ENCODE results near the gene KATNAL1. TPM values are rescaled to one million over a fixed set of nuclear protein-coding genes. Genes with fewer than 3 reads are reported as not detected.
"Not testable (repeated sequence)": the region's sequence is repeated elsewhere in the genome, so short reads cannot be mapped to it uniquely, and the experiment has no call there.

KATNAL1 gene
- total RNA-seq, 2 donors from 2014 or later, result 3.3 to 9.4 TPM

DNA sequence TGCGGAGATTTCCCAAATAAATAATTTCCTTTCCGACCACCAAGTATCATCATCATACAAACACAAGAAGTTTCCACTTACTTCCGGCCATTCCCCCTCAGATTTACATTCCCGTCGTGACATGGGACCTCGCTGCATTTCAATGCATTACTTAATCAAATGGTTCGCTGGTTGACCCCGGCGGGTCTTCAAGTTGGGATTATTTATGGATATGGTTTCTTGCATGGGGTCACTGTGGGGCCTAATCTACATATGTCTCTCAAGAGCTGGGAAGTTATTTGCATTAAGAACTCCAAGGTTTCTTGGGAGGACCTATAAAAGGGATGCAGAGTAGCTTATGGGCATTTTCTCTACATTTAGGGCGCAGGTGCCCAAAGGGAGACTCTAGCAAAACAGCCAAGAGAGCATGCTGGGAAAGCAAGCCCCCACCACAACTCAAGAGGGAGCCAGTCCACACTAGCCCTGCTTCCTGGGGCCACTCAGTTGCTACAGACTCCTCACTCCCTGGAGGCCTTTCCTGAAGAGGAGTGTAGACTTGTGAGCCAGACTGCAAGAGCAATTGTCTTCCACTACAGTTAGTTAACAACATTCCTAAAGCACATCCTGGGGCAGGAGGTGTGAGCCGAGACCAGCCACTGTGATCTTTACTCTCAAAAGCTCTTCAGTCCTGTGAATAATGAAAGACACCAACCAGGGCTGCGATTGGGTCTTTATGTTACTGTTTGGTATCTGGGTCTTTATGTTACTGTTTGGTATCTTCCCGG is 125.3 kb downstream of the KATNAL1 start:
- intact Hi-C loops (cut with DNase I, micrococcal nuclease), result no loop called here
- no peak for ATAC-seq
- DNase-seq, result no peak

DNA sequence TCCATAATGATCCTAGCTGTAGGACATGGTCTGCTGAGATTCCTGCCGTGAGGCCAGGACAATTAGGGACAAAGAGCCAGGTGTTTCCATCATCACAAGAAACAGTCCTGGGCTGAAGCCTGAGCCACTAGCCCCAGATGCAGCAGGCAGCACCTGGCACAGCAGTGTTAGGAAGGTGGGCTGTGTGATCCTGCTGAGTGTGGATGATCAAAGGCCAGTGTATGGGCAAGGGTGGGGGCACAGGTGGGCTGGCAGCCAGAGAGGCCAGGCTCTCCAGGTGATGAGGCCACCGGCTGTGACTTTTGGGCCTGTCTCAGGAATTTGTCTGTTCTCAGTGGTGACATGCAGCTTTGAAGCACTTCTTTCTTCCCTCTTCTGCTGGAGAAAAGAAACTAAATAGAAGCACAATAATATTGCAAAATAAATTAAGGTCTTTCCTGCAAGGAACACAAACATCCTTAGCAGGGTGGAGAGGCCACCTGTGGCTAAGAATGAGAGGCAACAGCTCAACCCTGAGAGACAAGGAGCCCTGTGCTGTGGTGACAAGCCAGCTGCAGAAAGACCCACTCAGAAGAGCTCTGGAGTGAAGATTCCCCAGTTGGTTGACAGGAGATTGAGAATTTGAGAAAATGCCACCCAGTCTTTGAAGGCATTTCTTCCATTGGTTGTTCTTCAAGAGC is 127.6 kb downstream of the KATNAL1 start:
- DNase-seq (no peak), ATAC-seq (no peak)
- intact Hi-C loops (cut with DNase I, micrococcal nuclease), result no loop called here

DNA sequence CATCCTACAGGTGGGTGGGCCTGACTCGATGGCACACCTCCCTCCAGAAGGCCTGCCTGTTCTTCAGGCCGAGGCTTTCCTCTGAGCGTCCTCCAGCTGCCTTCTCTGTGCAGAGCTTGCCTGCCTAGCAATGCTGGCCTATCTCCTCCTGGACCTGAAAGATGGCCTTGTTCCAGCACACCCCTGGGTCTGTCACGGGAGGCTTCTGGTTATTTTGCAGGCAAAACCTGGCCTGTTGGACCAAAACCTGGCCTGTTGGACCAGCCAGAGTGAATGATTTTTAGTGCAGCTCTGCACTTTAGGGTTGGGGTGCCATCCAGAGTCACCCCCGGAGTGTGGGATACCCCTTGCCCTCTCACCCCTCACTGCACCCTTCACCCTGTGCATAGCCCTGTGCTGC is 128.4 kb downstream of the KATNAL1 start:
- intact Hi-C loops (cut with DNase I, micrococcal nuclease), result no loop called here
- ATAC-seq (no peak), DNase-seq (no peak)

DNA sequence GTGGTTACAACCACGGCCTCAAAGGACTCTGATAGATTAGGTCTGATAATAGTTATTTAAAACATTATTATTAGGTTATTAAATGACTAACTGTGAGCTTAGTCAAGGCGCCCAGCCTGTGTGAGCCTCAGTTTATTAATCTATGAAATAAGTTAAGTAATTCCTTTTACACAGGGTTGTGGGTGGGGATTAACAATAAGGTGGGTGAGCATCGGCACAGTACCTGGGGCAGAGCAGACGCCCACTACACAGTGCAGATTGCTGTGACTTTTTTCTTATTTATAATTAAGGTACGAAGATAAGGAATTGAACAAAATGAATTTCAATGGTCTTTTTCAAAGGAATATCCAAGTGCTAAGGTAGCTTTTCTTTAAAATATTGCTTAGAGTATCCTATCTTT is 132.2 kb downstream of the KATNAL1 start:
- no peak for DNase-seq
- ATAC-seq, result no peak
- intact Hi-C loops (cut with DNase I, micrococcal nuclease), result no loop called here

DNA sequence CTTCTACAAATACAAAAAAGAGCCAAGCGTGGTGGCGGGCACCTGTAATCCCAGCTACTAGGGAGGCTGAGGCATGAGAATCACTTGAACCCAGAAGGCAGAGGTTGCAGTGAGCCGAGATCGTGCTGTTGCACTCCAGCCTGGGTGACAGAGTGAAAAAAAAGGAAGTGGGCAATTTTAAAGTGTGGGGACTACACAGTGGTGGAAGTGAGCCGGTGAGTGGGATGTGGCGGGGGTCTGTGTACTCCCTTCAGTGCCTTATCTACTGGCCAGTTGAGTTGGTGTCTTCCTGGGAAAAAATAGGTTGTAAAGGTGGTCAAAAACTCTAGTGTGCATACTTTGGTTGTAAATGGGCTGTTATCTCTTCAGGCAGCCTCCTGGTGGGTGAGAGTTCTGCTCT is 133.1 kb downstream of the KATNAL1 start:
- intact Hi-C loops (cut with DNase I, micrococcal nuclease); ATAC-seq: not testable (repeated sequence)

DNA sequence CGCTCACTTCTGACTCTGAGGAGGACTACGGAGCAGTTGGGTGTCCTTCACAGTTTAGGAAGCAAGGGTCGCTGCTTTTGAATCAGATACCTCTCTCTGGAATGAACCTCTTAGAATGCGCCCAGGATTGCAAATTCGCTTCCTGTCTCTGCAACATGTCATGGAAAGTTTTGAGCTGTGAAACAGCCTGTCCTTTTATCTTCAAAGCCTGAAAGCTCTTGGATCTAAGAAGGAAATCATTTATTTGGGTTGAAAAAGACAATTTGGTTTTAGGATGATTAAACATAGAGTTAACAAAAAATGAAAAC is 134.1 kb downstream of the KATNAL1 start:
- intact Hi-C loops (cut with DNase I, micrococcal nuclease), result no loop called here
- DNase-seq (no peak), ATAC-seq (no peak)

More for the DNA sequence above, 133.1 kb downstream of the KATNAL1 start:
- DNase-seq, result not testable (repeated sequence)

DNA sequence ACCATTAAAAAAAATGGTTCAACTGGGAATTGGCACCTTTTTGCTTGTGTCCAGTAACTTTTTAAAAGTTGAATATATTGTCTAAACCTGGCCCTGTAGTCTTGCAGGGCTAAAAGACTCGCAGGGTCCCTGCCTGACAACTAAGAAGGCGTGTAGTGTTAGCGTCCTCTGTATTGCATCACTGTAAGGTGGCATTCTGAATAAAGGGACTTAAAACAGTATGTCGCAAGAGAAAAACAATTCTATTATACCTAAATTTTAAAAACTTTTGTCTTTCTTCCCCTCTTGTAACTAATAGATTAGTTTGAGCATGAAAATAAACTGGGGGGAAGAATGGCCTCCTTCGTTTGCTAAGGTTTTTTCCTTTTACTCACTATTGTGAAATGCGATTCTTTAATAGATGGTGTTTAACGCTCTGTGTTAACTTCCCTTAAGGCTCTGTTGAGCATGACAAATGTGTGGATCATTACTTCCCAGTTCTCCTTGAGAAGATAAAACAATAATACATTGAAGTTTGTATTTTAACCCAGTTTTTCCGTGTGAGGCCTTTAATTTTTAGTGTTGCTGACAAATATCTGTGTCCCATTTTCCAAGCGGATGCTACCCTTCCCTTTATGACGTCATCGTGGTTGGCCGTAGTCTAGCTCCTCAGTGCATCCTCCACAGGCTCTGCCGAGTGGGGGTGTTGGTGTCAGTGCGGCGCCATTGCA is 134.6 kb downstream of the KATNAL1 start:
- DNase-seq, result no peak
- no peak for ATAC-seq
- intact Hi-C loops (cut with DNase I, micrococcal nuclease), result no loop called here

DNA sequence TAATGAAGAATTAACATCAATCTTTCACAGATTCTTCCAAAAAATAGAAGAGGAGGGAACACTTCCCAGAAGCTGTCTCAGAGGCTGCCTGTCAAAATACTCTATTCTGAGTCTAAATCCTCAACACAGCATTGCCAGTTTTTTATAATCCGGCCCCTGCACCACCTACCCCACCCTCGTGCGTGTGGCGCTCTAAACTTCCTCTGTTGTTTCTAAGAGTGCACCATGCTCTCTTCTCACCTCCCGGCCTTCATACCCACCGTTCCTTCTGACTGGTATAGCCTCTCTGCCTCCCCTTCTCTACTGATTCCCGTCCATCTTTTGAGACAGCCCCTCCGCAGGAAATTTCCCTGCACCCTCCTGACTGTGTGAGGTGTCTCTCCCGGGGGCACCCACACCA is 136.8 kb downstream of the KATNAL1 start:
- ATAC-seq, result no peak
- intact Hi-C loops (cut with DNase I, micrococcal nuclease), result no loop called here
- no peak for DNase-seq

DNA sequence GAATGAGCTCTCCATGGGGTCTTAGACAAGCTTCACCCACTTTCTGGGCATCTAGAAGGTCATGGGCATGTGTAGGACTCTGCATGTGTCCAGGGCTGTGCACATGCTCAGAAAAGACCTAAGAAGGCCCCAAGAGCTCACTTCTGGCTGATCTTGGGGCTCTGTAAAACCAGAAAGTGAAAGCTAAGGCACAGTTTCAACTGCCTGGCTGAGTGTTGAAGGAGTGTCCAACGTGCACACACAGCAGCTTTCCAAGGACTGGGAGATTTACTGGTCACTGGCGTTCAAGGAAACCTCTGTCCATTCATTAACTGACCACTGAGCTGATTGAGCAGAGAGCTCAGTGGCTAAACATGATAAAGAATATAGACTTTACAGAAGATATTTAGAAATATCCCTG is 137.9 kb downstream of the KATNAL1 start:
- no peak for ATAC-seq
- intact Hi-C loops (cut with DNase I, micrococcal nuclease), result no loop called here
- DNase-seq, result no peak

DNA sequence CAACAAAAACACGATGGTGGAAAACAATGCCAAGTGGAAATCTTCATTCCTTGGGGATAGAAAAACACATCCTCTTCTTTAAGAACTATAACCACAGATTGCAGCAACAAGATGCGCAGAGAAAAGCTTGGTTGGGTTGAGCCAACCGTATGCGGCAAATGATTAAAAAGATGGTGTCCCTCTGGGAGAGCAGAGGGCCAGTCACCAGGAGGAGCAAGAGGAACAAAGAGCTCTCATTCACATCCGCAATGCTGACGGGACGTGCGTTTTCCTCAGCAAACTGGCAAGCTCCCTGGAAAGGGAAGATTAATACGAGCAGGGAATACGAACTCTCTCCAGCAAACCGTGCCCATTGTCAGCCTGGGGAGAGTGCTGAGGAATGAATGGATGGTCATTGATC is 141.6 kb downstream of the KATNAL1 start:
- DNase-seq (no peak), ATAC-seq (no peak)

DNA sequence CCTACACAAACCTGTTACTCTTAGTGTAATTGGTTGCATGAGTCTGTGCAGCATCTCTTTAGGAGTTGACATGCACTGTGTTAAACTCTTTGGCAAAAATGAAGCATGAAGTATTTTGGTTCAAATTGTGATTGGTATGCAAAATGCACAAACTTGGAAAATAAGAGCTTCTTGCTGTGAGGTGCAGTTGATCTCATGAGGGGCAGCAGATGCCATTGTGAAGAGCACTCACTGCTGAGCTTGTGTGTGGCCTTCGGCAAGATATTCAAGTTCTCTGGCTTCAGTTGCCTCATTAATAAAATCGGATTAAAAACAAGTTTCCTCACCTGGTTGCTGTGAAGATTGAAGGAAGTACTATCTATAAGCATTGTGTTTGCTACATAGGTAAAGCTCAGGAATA is 142.3 kb downstream of the KATNAL1 start:
- DNase-seq (no peak), ATAC-seq (no peak)
- intact Hi-C loops (cut with DNase I, micrococcal nuclease), result no loop called here

More for the DNA sequence above, 141.6 kb downstream of the KATNAL1 start:
- intact Hi-C loops (cut with DNase I, micrococcal nuclease), result no loop called here

DNA sequence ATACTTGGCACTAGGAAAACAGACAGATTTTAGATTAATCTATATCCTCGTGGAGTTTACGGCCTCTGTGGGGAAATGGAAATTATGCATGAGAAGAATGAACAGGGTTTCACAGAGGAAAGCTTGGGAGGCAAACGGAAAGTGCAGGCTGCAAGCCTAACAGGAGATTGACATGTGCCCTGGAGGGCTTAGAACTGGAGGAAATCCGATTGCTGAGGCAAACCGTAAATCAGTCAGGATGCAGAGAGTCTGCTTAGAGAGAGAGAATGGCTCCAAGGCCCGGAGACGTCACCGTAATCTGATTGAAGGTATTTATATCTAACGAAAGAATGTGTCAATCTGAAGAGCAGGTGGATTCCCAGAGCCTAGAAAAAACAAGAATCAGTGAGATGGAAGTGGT is 143.2 kb downstream of the KATNAL1 start:
- no peak for ATAC-seq
- intact Hi-C loops (cut with DNase I, micrococcal nuclease), result no loop called here
- no peak for DNase-seq

DNA sequence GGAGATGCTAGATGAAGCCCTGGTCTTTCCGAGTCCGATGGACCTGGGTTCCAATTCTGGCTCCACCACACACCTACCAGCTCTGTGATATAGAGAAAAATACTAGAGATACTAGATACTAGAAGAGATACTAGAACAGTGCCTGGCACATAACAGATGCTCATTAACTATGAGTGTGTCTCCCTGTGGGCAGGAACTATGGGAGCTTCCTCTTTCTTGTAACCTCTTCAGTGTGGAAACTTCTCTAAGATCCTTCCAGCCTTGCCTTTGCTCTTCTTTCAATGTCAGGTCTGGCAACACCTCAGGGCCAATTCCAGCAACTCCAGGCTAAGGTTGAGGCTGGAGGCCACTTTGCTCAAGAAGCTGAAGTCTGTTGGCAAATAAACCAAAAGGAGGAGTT is 143.9 kb downstream of the KATNAL1 start:
- intact Hi-C loops (cut with DNase I, micrococcal nuclease), result no loop called here
- DNase-seq (no peak), ATAC-seq (no peak)

DNA sequence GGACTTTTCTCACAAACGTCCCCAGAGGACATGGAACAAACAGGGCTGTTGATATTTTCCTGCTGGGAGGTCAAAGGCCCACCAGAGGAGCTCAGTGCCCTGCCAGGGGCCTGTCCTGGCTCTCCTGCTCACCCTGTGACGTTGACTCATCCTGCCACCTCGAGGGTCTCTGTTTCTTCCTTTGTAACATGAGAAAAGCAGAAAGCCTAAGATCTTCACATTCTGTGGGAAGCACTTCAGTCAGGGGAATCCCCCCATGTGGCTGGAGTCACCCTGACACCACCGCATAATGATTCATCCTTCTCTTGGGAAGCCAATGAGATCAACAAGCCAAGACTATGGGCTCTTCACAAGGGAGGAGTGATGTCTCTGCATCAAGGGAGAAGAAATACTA is 147.9 kb downstream of the KATNAL1 start:
- ATAC-seq (no peak), DNase-seq (no peak)
- intact Hi-C loops (cut with DNase I, micrococcal nuclease), result no loop called here

DNA sequence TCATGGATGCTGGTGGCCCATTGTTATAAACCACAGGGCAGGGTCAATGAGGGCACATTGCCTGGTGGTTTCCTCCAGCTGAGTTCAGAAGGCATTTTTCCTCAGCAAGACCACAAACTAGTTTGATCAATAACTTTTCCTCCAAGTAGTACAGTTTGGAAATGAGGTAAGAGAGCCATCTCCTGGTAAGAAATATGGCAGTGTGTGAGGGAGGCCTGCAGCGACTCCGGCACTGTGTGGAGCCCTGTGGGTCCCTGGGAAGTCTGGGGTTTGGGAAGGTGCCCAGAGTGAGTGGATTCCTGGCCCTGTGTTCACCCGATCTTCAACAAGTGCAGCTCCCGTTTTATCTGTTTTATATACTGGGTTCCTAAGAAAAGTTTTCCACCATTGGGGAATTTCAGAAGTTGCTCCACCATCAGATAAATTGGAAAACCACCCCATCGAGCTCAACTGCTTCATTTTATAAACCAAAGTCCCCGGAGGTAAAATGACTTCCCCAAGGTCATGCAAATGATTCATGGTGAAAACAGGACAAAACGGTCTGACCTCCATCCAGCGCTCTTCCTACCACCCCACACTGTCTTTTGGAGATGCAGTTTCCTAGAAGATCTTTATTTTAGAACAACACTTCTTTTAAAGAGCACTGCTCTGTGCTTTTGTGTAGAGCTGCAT is 148.4 kb downstream of the KATNAL1 start:
- intact Hi-C loops (cut with DNase I, micrococcal nuclease), result no loop called here

DNA sequence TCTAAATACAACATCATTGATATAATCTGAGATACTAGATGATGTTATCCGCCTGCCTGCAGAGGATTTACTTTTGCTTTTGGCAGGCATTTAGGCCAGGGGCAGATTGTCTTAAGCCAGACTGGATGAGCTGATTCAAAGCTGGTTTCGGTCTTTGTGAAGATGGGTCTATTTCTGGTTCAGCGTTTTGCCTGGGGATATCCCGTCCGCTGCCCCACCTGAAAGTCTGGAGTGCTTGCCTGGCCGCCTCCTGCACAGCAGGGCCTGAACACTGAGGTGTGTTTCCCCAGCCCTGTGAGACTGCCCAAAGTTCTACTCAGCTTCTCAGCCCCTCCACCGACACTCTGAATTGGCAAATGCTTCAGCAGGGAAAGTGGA is 149.7 kb downstream of the KATNAL1 start:
- intact Hi-C loops (cut with DNase I, micrococcal nuclease), result no loop called here
- ATAC-seq (no peak), DNase-seq (no peak)

More for the DNA sequence above, 148.4 kb downstream of the KATNAL1 start:
- ATAC-seq, result peak; percentile 64
- no peak for DNase-seq

DNA sequence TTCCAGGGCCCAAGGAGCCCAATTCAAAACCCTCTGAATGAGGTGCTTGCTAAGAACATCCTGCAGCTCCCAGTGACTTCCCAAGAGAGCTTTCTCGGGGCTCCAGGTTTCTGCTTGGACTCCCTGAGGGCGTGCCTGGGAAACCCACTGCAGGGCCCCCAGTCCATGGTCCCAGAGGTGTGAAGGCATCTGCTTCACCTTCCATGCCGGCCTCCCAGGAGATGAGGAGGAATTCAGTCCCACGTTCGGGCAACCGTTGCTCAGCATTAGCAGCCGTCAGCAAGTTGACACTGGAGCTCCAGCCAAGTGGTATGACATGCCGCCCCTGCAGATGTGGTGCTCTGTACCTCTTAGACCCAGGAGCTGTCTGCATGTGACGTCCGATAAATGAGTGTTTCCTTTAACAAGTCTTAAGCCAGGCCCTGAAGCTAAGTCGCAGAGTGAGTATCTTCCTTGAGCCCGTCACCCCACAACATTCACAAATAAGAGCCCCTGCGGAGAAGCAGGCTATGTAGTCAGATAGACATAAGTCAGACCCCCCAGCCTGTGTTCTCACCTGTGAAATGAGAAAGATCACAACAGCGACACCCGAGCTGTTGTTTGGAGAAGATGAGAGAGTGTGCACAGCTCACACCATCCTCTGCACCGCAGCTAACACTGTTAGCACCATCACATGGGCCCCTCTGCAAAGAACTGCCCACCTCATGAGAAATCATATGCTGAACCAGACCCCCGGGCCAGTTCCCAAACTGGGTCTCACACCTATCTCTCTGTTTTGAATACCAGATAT is 150.3 kb downstream of the KATNAL1 start:
- ATAC-seq (no peak), DNase-seq (no peak)
- intact Hi-C loops (cut with DNase I, micrococcal nuclease), result no loop called here

DNA sequence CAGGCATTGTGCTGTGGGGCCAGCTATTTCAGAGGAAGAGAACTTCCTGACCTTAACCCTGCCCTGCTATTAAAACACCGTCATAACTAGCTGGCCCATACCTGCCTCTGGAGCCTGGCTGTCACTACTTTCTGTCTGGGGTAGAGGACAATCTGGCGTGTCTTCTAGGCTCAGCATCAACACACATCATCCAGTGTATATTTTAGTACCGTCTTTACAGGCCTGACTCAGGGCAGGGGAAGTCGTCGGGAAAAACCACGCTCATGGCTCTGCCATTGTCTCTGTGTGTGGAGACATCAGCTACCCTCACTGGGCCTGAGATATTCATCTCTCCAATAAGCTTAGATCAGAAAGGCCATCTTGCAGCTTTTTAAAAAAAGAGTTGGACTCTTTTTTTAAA is 151.1 kb downstream of the KATNAL1 start:
- intact Hi-C loops (cut with DNase I, micrococcal nuclease), result no loop called here
- DNase-seq (no peak), ATAC-seq (no peak)

DNA sequence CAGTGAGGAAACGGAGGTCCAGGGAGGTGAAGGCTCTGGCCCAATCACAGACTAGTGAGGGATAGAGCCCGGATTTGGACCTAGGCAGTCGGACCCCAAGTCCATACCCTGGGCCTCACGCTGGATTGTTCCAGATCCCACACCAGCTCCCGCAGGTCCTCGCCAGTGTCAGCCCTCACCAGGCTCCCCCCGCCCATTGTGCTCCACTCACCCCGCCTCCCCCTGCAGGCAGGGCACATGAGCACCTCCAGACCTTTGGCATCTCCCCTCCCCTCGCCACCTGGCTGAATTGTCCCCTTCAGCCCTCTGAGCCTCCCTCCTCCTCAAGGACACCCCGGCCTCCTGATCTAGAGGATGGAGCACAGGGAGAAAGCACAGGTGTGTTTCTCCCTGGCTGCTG is 152.4 kb downstream of the KATNAL1 start:
- ATAC-seq, result no peak
- no peak for DNase-seq
- intact Hi-C loops (cut with DNase I, micrococcal nuclease), result no loop called here
